ENCODE measurements around the gene UBP1. TPM values are rescaled to one million over a fixed set of nuclear protein-coding genes. Genes with fewer than 3 reads are reported as not detected.
"Not testable (repeated sequence)": the region's sequence is repeated elsewhere in the genome, so short reads cannot be mapped to it uniquely, and the experiment has no call there.

Gene UBP1
- total RNA-seq, 1 donor from 2014 or later: 55.8 TPM

GRCh38 chr3:33425453-33425852, 14.8 kb downstream of the UBP1 start:
- intact Hi-C loops (cut with DNase I): no loop called here
- Histone ChIP-seq H3K27ac (no peak overlapping the region), H3K9me3 (no peaks in the 10 kb centered on the region), H3K27me3 (no peaks in the 10 kb centered on the region), H3K4me1 (peaks cover 6 to 21% of the 10 kb centered on the region in 2 donors), H3K36me3 (peaks cover 25 to 30% of the 10 kb centered on the region in 2 donors), H3K4me3 (no peak overlapping the region)
- DNase-seq (ENCODE audit: low spot score in 2 of 2): no peak
- TF ChIP-seq CTCF (IDR thresholded peaks at IDR 0.05): no peak

- Histone ChIP-seq H3K9me3 (no peaks in the 10 kb centered on the region), H3K4me3 (no peak overlapping the region), H3K27ac (peak overlapping the region in 1 of 2 donors; percentile 37), H3K27me3 (no peaks in the 10 kb centered on the region), H3K36me3 (peaks cover 25 to 36% of the 10 kb centered on the region in 2 donors), H3K4me1 (peaks cover 6 to 15% of the 10 kb centered on the region in 2 donors)
- no peak for TF ChIP-seq CTCF (IDR thresholded peaks at IDR 0.05)
- DNase-seq (ENCODE audit: low spot score in 2 of 2): no peak
- intact Hi-C loops (cut with DNase I): no loop called here
Observed at GRCh38 chr3:33424606-33425452, 15.4 kb downstream of the UBP1 start.

- no peak for DNase-seq (ENCODE audit: low spot score in 2 of 2)
- Histone ChIP-seq H3K36me3 (peaks cover 31 to 41% of the 10 kb centered on the region in 2 donors), H3K9me3 (no peaks in the 10 kb centered on the region), H3K27ac (no peak overlapping the region), H3K27me3 (no peaks in the 10 kb centered on the region), H3K4me3 (no peak overlapping the region), H3K4me1 (peaks cover 0 to 3% of the 10 kb centered on the region in 2 donors)
- TF ChIP-seq CTCF (IDR thresholded peaks at IDR 0.05): no peak
- intact Hi-C loops (cut with DNase I): no loop called here
Observed at GRCh38 chr3:33420966-33421365, 19.2 kb downstream of the UBP1 start.

GRCh38 chr3:33419948-33420347, 20.3 kb downstream of the UBP1 start:
- intact Hi-C loops (cut with DNase I): no loop called here
- Histone ChIP-seq H3K27me3 (no peaks in the 10 kb centered on the region), H3K36me3 (peaks cover 34 to 41% of the 10 kb centered on the region in 2 donors), H3K4me1 (peaks cover 0 to 3% of the 10 kb centered on the region in 2 donors), H3K4me3 (no peak overlapping the region), H3K27ac (peak overlapping the region in 1 of 2 donors; percentile 0), H3K9me3 (no peaks in the 10 kb centered on the region)
- TF ChIP-seq CTCF (IDR thresholded peaks at IDR 0.05): no peak
- no peak for DNase-seq (ENCODE audit: low spot score in 2 of 2)

GRCh38 chr3:33417066-33417673, 23.0 kb downstream of the UBP1 start:
- Histone ChIP-seq H3K27me3 (no peaks in the 10 kb centered on the region), H3K27ac (no peak overlapping the region), H3K9me3 (no peaks in the 10 kb centered on the region), H3K4me3 (no peak overlapping the region), H3K36me3 (peaks cover 31 to 34% of the 10 kb centered on the region in 2 donors), H3K4me1 (no peaks in the 10 kb centered on the region)
- no peak for TF ChIP-seq CTCF (IDR thresholded peaks at IDR 0.05)
- DNase-seq (ENCODE audit: low spot score in 2 of 2): no peak
- intact Hi-C loops (cut with DNase I): no loop called here

GRCh38 chr3:33410816-33411215, 29.4 kb downstream of the UBP1 start:
- H3K36me3 ChIP-seq: peaks cover 55 to 57% of the 10 kb centered on the region in 2 donors
- DNase-seq (ENCODE audit: low spot score in 2 of 2); H3K9me3 ChIP-seq; H3K4me3 ChIP-seq; H3K27me3 ChIP-seq; H3K27ac ChIP-seq; H3K4me1 ChIP-seq; intact Hi-C loops (cut with DNase I): not testable (repeated sequence)

All from ascending aorta (tissue), 2 donors.